Ecto neural progenitor cell (in vitro differentiated cells): Measurements from ENCODE around the gene PTGER3.

Source experiments
- DNase-seq: peaks from one replicate; pipeline ENCODE4 v3.0.0-alpha.2; 2018; ENCODE audit warnings: low spot score

Gene PTGER3

DNA sequence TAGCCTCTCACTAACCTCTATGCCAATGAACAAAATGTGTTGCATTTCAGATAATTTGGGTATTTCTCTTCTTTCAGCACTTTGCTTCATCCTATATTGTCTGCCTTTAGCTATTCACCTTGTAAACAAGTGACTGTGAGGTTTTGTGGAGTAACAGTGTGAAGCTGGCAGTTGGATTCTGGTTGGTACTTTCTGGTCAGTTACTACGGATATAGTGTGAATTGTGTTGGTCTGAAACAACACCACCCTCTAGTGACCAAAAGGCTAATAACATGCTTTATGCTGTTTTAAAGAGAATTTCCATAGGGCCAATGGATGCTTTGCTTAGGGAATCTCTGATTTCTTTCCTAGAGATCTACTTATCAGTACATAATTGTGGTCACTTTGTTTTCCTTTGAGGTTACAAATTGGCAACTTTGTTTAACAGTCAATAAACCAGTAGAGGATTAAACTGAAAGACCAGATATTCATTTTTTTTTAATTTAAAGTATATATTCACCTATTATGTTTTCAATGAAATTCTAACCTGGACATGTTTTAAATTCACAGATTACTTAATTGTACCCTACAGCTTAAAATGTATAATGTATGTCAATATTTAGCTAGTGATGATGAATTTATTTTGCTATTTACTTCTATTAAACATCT, 2.5 kb upstream of the PTGER3 start:
- DNase-seq, result no peak

DNA sequence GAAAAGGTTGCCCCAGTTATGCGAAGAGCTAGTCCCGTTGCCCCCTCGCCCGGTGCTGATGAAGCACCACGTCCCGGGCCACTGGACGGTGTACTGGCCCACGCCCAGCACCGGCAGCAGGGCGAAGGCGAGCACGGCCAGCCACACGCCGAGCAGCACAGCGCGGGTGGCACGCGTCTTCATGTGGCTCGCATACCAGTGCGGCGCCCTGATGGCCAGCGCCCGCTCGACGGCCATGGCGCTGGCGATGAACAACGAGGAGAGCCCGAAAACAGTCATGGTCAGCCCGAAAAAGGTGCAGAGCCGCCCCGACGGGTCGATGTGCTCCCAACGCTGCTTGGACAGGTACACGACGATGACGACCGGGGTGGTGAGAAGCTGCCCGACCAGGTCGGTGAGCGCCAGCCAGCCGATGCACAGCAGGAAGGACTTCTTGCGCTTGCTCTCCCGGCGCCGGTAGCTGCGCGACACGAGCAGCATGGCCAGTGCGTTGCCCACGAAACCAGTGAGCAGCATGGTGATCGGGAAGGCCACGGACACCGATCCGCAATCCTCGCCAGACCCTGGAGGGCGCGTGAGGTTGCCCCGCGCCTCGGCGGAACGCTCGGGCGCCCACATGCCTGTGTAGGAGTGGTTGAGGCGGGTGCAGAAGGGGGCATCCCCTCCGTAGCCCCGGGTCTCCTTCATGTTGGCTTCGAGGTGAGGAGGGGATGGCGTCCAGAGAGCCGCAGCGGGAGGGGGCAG, 553 bp downstream of the PTGER3 start:
- DNase-seq, result peak; percentile 58

DNA sequence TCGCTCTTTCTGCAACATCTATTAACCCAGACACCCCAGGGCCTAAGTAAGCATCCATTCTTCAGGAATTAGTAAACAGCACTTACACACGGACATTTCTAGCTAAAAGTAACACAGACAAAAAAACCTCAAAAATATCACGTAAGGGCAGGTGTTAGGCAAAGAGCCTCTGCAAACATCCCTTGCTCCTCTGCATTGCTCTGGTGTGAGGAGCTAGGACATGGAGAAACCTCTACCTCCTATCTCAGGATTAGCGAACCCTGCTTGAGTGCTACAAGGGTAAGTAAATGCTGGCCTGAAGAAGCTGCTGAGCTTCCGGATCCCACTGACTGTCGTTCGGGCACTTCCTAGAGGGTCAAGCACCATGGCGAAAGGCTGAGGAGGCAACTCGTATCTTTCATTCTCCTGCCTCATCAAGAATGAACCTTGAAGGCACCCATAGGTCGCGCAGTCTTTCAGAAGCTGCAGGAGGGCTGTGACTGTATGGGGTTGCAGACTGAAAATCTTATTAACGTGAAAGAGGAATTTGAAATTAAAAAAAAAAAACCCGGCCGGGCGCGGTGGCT, 2.1 kb downstream of the PTGER3 start:
- DNase-seq, result no peak

DNA sequence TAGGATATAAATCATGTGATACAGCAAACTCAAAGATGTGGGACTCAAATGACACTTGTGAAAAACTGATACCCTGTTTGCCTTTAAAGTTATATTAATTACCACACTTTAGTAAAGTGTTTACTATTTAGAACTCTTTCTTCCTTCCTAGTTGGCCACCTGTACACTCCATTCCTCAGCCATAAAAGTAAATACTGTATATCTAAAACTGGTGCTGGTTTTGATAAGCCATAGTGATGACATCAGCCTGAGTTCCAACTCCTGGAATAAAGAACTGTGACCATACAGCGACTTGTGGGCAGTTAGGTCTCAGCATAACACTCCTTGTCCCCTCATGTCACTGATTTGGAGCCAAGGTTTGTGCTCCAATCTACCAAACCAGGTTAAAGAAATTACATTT, 2.8 kb downstream of the PTGER3 start:
- DNase-seq, result no peak

DNA sequence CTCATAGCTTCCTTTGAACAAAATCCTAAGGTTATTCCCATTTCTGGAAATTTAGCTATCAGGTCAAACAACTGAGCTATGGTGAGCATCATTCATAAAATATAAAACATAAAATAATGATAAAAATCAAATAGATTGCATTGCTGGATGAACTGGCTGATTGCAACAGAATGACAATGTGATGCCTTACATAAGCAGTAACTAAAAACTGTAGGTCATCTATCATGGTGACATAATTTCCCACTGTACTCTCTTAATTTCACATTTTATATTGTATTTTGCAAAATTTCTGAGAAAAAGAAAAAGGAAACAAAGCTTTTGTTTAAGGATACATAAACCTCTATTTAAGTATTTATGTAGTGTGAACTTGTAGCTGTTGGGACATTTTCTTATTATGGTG, 4.6 kb downstream of the PTGER3 start:
- no peak for DNase-seq

DNA sequence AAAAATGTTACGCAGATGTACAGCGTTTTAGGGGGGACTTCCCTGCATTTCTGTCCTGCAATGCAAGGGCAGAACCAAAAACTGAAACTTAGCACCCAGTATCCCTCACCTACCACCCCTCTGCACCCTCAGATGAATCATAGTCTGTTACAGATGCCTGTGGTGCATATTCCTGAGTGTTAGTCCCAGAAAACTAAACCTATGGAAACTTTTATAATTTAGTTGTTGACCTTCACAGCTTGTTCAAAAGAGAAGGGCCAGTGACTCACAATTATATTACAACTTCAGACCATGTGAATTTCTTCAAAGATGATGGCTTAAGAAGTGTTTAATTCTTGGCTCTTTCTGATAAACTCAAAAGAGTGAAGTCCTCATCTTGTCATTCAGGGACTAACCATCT, 5.8 kb downstream of the PTGER3 start:
- no peak for DNase-seq

DNA sequence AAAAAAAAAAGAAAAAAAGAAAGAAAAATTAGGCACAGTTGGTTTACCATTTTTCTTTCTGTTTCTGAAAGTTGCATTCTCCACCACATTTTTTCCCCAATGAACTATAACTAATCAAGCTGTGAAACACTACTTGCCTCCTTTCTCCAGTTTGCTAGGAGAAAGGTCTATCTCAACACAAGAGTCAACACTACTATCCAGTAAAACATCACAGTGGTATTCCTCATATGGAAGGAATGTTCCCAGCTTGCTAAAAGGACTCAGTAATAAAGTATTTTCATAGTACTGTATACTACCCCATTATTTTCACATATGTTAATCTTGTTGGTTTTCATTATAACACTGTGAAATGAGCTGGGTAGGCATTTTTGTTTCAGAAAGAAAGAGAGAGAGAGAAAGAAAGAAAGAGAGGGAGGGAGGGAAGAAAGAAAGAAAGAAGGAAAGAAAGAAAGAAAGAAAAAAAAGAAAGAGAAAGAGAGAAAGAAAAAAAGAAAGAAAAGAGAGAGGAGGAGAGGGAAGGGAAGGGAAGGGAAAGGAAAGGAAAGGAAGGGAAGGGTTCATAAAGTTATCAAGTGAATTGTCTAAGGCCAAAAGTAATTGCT, 7.9 kb downstream of the PTGER3 start:
- DNase-seq, result no peak

DNA sequence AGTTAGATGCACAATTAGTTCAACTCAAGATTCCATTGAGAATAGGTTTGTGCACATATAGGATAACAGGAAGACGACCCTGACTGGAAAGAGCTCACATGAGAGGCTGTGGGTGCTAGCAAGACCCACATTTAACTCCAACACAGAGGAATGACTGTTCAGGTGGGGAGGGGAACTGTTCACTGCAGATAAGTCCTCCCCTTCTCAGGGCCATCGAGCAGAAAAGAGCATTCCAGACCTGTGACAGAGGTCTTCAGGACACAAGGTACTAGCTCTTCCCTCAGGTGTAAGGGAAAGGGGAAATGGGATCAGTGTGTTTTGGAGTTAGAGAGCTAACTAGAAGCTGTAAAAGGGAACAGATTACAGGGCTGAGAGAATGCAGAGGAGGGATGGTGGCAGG, 8.7 kb downstream of the PTGER3 start:
- no peak for DNase-seq

DNA sequence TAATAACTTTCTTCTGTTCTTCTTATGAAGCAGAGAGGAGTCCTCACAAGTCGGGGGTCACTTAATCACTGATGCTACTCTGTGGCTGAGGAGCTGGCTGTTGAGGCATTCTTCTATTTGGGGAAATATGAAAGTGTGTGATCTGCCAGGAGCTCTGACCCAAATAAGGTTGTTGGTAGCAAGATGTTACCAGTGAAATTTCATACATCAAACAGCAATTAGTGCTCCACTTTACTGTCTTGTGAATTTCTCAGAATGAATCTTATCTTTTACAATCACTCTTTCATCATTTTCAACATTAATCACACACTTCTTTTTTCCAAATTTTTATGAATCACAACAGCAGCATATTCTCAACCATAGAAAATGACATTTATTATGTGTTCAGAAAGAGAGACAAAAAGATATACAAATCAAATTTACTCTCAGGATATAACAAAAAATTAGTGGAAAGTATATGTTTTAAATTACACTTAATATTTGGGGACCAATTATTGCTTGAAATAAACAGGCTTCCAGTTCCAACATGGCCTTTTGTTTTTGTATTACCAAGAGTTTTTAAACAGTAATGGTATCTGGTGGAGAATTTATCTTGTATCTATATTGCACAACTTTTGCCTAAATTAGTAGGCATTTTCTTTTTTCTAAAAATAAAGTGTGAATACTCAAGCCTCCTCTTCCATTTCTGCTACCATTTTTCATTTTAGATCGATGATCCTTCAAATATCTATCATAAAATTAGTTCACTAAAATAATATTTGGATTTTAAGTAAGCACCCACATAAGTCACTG, 9.6 kb downstream of the PTGER3 start:
- DNase-seq, result no peak

DNA sequence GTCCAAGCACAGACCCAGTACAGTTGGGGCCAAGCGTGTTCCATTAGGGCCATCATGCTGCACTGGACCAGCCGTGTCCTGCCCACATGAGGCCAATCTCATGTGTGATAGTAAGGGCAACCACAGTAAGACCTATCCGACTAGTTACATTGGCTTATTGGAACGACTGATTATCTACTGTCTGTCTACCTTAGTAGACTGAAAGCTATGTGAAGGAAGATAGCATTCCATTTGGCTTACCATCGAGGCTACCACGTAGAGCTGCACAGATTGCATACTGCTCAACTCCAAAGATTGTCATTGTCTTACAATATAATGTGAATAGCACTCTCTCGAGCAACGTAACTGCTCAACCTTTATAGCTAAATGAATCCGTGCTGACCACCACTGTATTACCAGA, 10.6 kb downstream of the PTGER3 start:
- DNase-seq, result no peak

DNA sequence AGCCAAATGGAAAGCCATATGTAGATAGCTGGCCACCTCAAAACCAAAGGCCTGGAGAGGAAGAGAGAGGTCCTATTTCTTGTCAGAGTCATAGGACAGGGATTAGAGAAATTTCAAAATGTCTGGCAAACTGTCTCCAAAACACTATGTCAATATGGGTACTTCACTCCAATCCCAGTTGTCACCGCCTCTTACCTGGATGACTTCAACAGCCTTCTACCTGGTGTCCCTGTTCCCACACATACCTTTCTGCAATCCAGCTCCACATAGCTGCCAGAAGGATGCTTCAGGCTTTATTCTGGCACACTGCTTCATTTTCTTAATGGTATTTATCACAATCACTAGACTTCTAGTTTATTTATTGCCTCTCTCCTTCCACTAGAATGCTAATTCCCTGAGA, 14.5 kb downstream of the PTGER3 start:
- DNase-seq, result no peak

DNA sequence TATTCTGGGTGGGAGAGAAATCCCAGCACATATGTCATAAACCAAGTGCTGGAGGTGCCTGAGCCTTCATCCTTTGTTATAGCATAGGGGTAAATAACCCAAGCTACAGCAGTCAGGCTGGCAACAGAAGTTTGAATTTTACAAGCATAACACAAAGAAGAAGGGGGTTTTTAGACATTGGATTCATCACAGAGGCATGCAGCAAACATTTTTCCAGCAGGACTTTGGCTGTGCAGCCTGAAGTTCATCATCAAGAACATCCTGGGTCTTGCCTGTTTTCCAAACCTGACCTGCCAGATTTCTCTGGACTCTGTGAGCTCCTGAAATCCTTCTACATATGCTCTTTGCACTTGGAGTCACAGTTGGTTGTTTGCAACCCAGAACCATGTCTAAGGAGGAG, 16.2 kb downstream of the PTGER3 start:
- no peak for DNase-seq

DNA sequence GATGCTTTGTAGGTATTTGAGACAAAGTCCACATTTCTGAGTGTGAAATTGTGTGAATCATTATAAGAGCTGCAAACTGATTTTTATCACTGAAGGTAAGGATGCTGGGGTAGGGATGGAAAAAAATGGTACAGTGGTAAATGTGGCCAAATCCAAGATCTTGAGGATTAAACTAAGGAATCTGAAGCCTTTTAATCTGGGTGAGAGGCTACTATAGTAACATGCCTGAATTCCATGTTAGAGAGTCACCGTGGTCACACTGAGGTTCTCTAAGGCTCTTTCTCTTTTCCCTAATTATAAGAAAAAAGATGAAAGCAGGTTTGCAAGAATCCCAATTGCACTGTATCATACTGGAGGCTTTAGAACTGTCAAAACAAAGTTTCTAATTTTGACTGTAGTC, 17.6 kb downstream of the PTGER3 start:
- no peak for DNase-seq

DNA sequence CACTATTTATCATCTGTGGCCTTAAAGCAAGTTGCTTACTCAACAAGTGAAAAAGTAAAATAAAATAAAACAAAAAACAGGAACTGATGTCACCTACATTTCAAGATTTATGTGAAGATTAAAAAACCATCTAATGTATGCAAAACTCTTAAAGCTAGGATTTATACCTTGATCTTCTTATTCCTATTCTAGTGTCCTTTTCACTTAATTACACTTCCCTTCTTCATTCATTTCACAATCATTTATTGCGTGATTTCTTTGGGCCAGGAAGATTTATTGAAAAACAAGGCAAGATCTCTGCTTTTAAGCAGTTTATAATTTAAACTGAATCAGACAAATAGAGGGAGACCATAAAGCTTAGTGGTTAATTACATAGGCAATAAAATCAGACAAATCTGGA, 18.6 kb downstream of the PTGER3 start:
- DNase-seq, result no peak

DNA sequence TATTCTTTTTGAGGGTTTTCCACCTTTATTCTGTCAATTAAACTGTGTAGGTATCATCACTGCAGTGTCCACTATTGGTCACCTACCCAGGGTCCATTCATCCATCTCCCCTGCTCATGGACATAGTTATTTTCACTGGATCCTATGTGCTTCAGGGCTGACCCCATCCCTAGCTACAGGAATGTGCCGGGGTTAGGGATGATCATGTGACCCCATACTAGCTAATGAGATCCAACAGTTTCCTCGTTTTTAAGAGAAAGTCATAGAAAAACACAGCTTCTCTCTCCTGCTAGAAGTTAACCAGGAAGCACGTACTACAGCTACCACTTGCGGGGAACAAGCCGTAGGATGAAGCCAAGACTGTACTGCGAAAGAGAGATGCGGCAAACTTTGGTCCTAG, 19.6 kb downstream of the PTGER3 start:
- no peak for DNase-seq

DNA sequence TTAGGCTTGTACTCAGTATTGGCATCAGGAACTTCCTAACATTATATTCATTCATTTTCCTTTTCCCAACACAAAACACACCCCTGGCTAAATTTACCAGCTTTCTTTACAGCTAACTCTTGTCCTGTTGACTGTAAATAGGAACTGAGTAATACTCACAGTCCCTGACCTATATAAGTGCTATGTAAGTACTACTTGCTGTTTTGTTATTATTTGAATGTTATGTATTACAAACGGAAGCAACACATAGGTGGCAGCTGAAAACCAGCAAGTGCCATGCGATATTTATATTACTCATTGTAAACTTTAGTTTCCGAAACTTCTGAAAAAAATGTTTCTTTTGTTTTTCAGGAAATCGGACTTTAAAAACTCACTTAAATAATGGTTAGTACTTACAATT, 21.5 kb downstream of the PTGER3 start:
- no peak for DNase-seq

DNA sequence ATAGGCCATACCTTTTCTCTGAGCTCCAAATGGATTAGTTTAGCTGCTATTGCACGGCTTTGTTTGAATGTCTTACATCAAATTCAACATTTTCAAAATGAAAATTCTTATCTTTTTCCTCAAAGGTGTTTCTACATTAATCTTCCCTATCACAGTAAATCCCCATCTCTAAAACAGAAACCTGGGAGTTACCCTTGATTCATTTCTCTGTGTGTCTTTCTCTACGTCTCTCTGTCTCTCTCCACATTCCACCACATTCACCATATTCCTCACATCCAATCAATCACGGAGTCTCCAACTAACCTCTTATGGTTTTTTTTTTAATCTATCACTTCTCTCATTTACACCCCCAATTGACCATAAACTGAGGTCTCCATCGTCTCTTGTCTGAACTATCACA, 24.1 kb downstream of the PTGER3 start:
- no peak for DNase-seq

DNA sequence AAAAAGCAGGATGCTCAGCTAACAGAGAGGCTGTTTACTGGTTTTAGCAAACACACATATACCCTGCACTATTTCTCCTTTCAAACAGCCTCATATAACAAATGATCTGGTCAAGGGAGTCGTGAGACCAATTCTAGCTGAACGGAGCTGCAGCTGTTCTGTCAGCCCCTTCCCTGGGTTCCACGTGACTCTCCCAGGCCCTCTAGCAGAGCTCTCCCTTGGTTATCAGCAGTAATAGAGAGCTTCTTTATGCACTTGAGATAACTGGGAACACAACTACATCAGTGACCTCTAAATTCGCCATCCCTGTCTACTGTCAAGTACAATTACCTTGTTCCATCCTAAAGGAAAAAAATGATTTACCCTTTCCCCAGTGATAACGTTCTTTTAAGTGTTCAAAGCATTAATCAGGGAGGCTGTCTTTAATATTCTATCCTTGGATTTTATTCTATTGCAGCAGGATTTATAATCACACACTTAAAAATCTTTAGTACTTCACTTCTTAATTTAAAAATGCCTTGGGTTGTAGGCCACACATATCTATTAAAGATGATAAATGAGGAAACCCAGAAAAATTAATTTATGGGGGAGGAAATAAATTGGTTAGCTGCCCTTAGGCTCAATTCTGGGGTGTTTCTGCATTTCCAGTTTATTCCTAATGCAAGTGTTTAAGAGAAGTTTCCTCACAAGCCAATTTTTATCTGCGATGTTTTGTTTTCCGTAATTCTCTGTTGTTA, 28.2 kb downstream of the PTGER3 start:
- no peak for DNase-seq

DNA sequence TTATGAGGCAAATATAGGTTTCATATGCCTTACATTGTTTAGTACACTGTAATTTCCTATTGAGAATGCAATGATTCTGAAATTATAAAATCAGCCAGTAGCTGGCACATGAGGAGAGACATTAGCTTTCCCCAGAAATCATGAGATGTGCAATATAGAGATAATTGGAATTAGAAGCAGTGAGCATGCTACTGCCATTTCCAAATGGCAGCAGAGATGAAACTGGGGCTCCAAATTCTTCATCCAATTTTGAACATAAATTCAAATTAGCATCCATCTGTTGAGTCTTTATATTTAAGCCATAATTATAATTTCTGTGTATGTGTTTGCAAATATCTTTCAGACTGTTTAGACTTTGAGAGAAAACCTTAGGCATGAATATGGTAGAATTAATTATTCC, 28.8 kb downstream of the PTGER3 start:
- no peak for DNase-seq

DNA sequence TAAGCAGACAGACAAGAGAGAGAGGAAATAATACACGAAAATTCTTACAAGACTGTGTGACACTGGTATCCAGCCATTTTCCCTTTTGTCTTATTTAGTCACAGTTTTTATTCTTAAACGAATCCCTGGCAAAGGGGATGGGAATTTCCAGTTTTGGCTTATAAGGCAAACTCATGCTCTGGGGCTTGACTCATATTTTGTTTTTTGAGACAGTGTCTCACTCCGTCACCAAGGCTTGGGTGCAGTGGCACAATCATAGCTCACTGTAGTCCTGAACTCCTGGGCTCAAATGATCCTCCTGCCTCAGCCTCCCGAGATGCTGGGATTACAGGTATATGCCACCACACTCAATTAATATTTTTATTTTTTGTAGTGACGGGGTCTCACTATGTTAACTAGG, 31.9 kb downstream of the PTGER3 start:
- no peak for DNase-seq

DNA sequence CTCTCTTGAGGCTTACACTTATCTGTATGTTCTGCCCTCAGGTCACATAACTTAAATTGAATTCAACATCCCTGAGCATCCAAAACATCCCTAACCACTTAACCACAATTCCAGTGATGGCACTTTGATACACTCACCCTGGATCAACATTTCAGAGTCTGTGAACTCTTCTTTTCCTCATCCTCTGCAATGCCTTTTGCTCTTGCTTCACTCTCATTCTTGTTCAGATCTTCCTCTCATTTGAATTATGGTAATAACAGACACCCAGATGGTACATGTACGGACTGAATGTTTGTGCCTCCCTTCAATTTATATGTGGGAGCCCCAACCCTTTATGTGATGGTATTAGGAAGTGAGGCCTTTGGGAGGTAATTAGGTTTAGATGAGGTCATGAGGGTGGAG, 33.4 kb downstream of the PTGER3 start:
- no peak for DNase-seq
